ENCODE measurements around the gene TUBB4B. TPM values are rescaled to one million over a fixed set of nuclear protein-coding genes. Genes with fewer than 3 reads are reported as not detected.
A peak's percentile ranks its signal among the peaks of the same experiment; 100 is the strongest.

The TUBB4B gene
- total and polyA plus RNA-seq, 10 donors = 55.1 to 137 (median 103) TPM

GRCh38 chr9:137199411-137200121 is 41.5 kb upstream of the TUBB4B start:
- WGBS, 5 donors = 25 to 39% (median 26%) methylated on average over 18 to 51 of the region's 51 CpGs
- peak overlapping the region in 7 of 8 donors; percentile 24 to 78 (median 58) for H3K4me3 ChIP-seq
- peak; percentile 86 for DNase-seq
- H3K36me3 ChIP-seq = no peaks in the 10 kb centered on the region
- peaks cover 0 to 9% (median 0%) of the 10 kb centered on the region in 7 donors for H3K27me3 ChIP-seq (replicated peaks in 1 of 7)
- intact Hi-C loops (cut with DNase I; ENCODE audit: low total_unique reads) = no loop called here
- TF ChIP-seq CTCF (IDR thresholded peaks at IDR 0.05 in 8 of 11, conservative IDR thresholded peaks at IDR 0.05 in 3 of 11) (no peak), POLR2AphosphoS5 (IDR thresholded peaks at IDR 0.05) (no peak), POLR2A (IDR thresholded peaks at IDR 0.05) (no peak)
- no peaks in the 10 kb centered on the region for H3K9me3 ChIP-seq
- peaks cover 32 to 82% (median 62%) of the 10 kb centered on the region in 6 donors for H3K4me1 ChIP-seq
- H3K27ac ChIP-seq = peak overlapping the region in 1 of 8 donors; percentile 21

DNA sequence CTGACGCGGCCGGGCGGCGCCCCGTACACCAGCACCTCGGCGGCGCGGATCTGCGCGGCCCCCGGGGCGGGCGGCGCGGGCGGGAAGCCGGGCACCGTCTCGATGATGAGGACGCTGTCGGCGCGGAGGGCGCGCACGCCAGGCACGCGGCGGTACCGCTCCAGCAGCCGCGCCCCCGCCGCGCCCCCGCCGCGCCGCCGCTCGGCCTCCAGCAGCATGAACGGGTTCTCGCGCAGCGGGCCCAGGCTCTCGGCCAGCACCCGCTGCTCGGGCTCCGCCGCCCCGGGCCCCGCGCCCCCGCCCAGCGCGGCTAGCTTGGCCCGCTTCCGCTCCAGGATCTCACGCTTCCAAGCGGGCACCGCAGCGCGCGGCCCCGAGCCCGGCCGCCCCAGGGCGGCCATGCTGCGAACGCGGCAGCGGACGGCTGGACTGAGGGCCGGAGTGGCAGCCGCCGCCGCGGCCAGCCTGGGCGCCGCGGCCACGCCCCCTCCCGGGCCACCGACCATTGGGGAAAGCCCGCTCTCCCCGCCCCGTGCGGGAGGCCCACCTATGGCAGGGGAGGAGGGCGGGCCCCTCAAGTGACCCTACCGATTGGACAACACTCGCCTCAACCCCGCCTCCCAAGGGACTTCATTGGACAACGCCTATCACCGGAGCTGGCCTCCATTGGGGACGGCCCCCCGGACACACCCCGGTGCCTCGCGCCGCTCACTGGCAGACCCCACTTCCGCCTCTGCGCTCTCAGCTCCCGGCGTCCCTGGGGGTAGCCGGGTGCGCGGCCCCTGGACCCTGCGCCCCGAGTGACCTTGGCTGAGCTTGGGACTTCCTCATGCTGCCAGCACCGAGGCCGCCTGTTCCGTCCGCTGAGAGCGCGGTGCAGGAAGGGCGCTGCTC is 40.5 kb upstream of the TUBB4B start, which contains the start of gene TPRN:
Gene TPRN (minus strand): TSS at position 431 of the 894 bp plus-strand sequence. CDS start 30 bp downstream, at position 401.
- Histone ChIP-seq H3K4me3 (peak within 1 kb of the TSS; percentile 58 to 78 (median 62)), H3K27ac (peak within 1 kb of the TSS; percentile 82 to 95 (median 88)), H3K36me3 (no peaks in the 10 kb centered on the region), H3K27me3 (replicated peaks in 1 of 7) (peaks cover 0 to 9% (median 0%) of the 10 kb centered on the region in 7 donors), H3K4me1 (peaks cover 36 to 88% (median 67%) of the 10 kb centered on the region in 6 donors), H3K9me3 (no peaks in the 10 kb centered on the region)
- WGBS, 5 donors = 0 to 1% (median 1%) methylated on average over 29 to 118 of the region's 118 CpGs
- peak; percentile 99 for DNase-seq
- TF ChIP-seq POLR2A (IDR thresholded peaks at IDR 0.05) = peak; percentile 50 to 83 (median 58)
- peak; percentile 97 to 98 (median 98) for TF ChIP-seq POLR2AphosphoS5 (IDR thresholded peaks at IDR 0.05)
- TF ChIP-seq CTCF (IDR thresholded peaks at IDR 0.05 in 8 of 11, conservative IDR thresholded peaks at IDR 0.05 in 3 of 11) = peak in 4 of 11 experiments; percentile 24 to 48 (median 34)
- intact Hi-C loops (cut with DNase I; ENCODE audit: low total_unique reads) = no loop called here

GRCh38 chr9:137201205-137201868 is 39.8 kb upstream of the TUBB4B start:
- peak overlapping the region; percentile 82 to 95 (median 88) for H3K27ac ChIP-seq
- peaks cover 38 to 88% (median 74%) of the 10 kb centered on the region in 6 donors for H3K4me1 ChIP-seq
- peak overlapping the region; percentile 58 to 78 (median 62) for H3K4me3 ChIP-seq
- 22 to 42% (median 25%) methylated on average over 15 to 23 of the region's 23 CpGs for WGBS, 5 donors
- H3K36me3 ChIP-seq = no peaks in the 10 kb centered on the region
- intact Hi-C loops (cut with DNase I; ENCODE audit: low total_unique reads) = no loop called here
- H3K27me3 ChIP-seq (replicated peaks in 1 of 7) = peaks cover 0 to 9% (median 0%) of the 10 kb centered on the region in 7 donors
- TF ChIP-seq POLR2AphosphoS5 (IDR thresholded peaks at IDR 0.05) (no peak), CTCF (IDR thresholded peaks at IDR 0.05 in 8 of 11, conservative IDR thresholded peaks at IDR 0.05 in 3 of 11) (no peak), POLR2A (IDR thresholded peaks at IDR 0.05) (no peak)
- no peaks in the 10 kb centered on the region for H3K9me3 ChIP-seq
- DNase-seq = no peak
